K562 (cell line): ENCODE data around the gene CALU. TPM values are rescaled to one million over a fixed set of nuclear protein-coding genes. Genes with fewer than 3 reads are reported as not detected.

Experiments
- ATF7 ChIP-seq: fragments of 450-650 bp; IDR thresholded peaks from 2 replicates; pipeline ENCODE4 v1.7.1; 2014; ENCODE audit warnings: mild to moderate bottlenecking, moderate library complexity
- CBX3 ChIP-seq, 2 experiments: IDR thresholded peaks; 1 replicate in 1 of 2; 2 replicates in 1 of 2; pipeline ENCODE4 v1.6.1; 2012; ENCODE audit warnings: inconsistent platforms in 2 of 2, low read length in 2 of 2, borderline replicate concordance in 1 of 2, control low read depth in 1 of 2
- DEAF1 ChIP-seq: fragments of 450-650 bp; formaldehyde crosslinking; IDR thresholded peaks from 2 replicates; pipeline ENCODE4 v1.4.0; 2020; ENCODE audit warnings: mild to moderate bottlenecking, moderate library complexity
- EP300 ChIP-seq: IDR thresholded peaks from 2 replicates; pipeline ENCODE4 v1.6.1; 2012; ENCODE audit warnings: low read length, improper control_type of control experiment
- EZH2 ChIP-seq: IDR thresholded peaks from 2 replicates; pipeline ENCODE4 v1.6.1; 2012; ENCODE audit warnings: low read depth, mild to moderate bottlenecking, inconsistent platforms, low read length, borderline replicate concordance
- KLF6 ChIP-seq: fragments of 250-450 bp; sonication (Bioruptor Pico); IDR thresholded peaks from 2 replicates; pipeline ENCODE4 v1.4.0; 2020; ENCODE audit warnings: mild to moderate bottlenecking, moderate library complexity, borderline replicate concordance
- LEF1 ChIP-seq: fragments of 450-650 bp; IDR thresholded peaks from 2 replicates; pipeline ENCODE4 v1.6.1; 2016; ENCODE audit warnings: mild to moderate bottlenecking
- RREB1 ChIP-seq: fragments of 250-450 bp; sonication (Bioruptor Pico); IDR thresholded peaks from 2 replicates; pipeline ENCODE4 v1.4.0; 2020
- ZNF12 ChIP-seq: sonication (generic); formaldehyde crosslinking; IDR thresholded peaks from 2 replicates; pipeline ENCODE4 v1.4.0; 2020; ENCODE audit warnings: mild to moderate bottlenecking, missing genetic modification reagents
- polyA plus RNA-seq, 8 experiments: library from polyadenylated mRNA; depleted of rRNA in 4 of 8; stranded (reverse) in 5 of 8; unstranded in 3 of 8; fragments of >200 nt; fragmentation: Nextera tagmentation in 2 of 8; fragmentation: Illumina TruSeq in 1 of 8; extraction: Ambion mirVana in 2 of 8; extraction: Trizol in 1 of 8; gene quantifications; 2 replicates each; pipeline versions ENCODE4 v1.2.1 to v1.2.3, GENCODE V29; 2011 to 2014; ENCODE audit warnings: inconsistent platforms in 1 of 8, missing spikeins in 1 of 8
- total RNA-seq, 7 experiments: library from RNA; depleted of rRNA in 6 of 7; stranded (reverse); fragments of >200 nt in 6 of 7; fragmentation: Illumina TruSeq in 2 of 7; extraction: Trizol in 2 of 7; gene quantifications; 2 replicates each; pipeline versions ENCODE4 v1.2.1 to v1.2.3, GENCODE V29; 2011 to 2021; ENCODE audit warnings: low replicate concordance in 1 of 7

The CALU gene
- total and polyA plus RNA-seq, 9 of the 15 experiments (the other 6 are each of a cell fraction or from before 2014, with no cell fraction given) = 166 to 286 (median 215) TPM

DNA sequence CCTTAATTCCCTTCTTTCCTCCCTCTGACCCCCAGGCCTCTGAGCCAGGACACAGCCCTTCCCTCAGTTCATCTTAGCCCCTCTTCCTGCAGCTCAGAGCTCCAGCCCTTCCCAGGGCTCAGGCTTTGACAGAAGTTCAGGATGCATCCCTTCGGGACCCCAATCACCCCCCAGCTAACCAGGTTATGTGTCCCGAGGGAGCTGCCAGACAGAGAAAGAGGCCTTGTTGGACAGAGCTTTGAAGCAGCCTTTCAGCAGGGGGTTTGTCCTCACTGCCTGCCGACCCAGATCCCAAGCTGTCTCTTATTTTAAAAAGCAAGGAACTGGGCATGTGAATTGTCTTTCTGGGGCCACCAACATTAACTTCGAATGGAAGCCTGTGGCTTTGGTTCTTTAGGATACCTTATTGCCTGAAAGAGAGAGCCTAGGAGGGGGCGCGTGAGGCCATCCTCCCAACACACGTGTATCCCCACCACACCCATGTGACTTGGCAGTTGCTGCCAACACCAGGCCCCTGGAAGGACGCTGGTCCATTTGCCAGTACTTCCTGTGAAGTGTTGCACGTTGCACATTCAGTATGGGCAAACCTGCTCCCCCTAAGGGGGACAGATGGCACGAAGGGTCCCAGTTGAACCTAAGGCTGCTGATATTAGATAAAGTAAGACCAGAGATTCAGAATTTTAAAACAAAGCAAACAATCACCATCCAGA, 53.5 kb downstream of the CALU start (continued):
- 0 out of 2 replicates have a peak, but pooled peaks have one; percentile 56 for TF ChIP-seq RREB1 (CRISPR knock-in tag)
- TF ChIP-seq ATF7 = 0 out of 2 replicates have a peak, but pooled peaks have one; percentile 9
- TF ChIP-seq ZNF12 (CRISPR knock-in tag) = 0 out of 2 replicates have a peak, but pooled peaks have one; percentile 49
- TF ChIP-seq DEAF1 (CRISPR knock-in tag) = no peak
- no peak for TF ChIP-seq EZH2
- no peak for TF ChIP-seq LEF1
- peak; percentile 63; the same call in 1 of the 2 replicates for TF ChIP-seq KLF6 (CRISPR knock-in tag)
- TF ChIP-seq CBX3 (IDR thresholded peaks at IDR 0.05; ENCODE audit: borderline replicate concordance in 1 of 2, low read length in 2 of 2) = no peak; a peak in 1 of 3 replicates
- TF ChIP-seq EP300 = no peak
